HG02642 (cell line): ENCODE measurements around the gene SLC16A2.
"Not testable (repeated sequence)": the region's sequence is repeated elsewhere in the genome, so short reads cannot be mapped to it uniquely, and the experiment has no call there.

Experiments
- ATAC-seq: cut with Tn5 transposase; IDR thresholded peaks from one replicate; pipeline ENCODE4 v1.9.1; 2021; ENCODE audit warnings: mild to moderate bottlenecking; ENCODE audit not compliant: unreplicated experiment, poor library complexity

The SLC16A2 gene

GRCh38 chrX:74438764-74439163 lies 17.5 kb downstream of the SLC16A2 start:
- no peak for ATAC-seq

GRCh38 chrX:74445099-74445498 lies 23.8 kb downstream of the SLC16A2 start:
- no peak for ATAC-seq

GRCh38 chrX:74446876-74447275 lies 25.6 kb downstream of the SLC16A2 start:
- ATAC-seq, result no peak

- no peak for ATAC-seq
Observed at GRCh38 chrX:74448669-74449068, 27.4 kb downstream of the SLC16A2 start.

GRCh38 chrX:74449322-74449936 lies 28.1 kb downstream of the SLC16A2 start:
- no peak for ATAC-seq

GRCh38 chrX:74449937-74450330 lies 28.6 kb downstream of the SLC16A2 start:
- ATAC-seq, result no peak

- no peak for ATAC-seq
Observed at GRCh38 chrX:74450803-74451449, 29.6 kb downstream of the SLC16A2 start.

- ATAC-seq, result no peak
Observed at GRCh38 chrX:74451450-74452198, 30.3 kb downstream of the SLC16A2 start.

GRCh38 chrX:74452199-74452481 lies 30.8 kb downstream of the SLC16A2 start:
- no peak for ATAC-seq

GRCh38 chrX:74453178-74453577 lies 31.9 kb downstream of the SLC16A2 start:
- no peak for ATAC-seq

- not testable (repeated sequence) for ATAC-seq
Observed at GRCh38 chrX:74454233-74454632, 32.9 kb downstream of the SLC16A2 start.

- no peak for ATAC-seq
Observed at GRCh38 chrX:74458736-74459135, 37.4 kb downstream of the SLC16A2 start.

GRCh38 chrX:74461384-74461783 lies 40.1 kb downstream of the SLC16A2 start:
- ATAC-seq, result no peak

- no peak for ATAC-seq
Observed at GRCh38 chrX:74464722-74465121, 43.4 kb downstream of the SLC16A2 start.

GRCh38 chrX:74465424-74465823 lies 44.1 kb downstream of the SLC16A2 start:
- ATAC-seq, result no peak

GRCh38 chrX:74467656-74468055 lies 46.4 kb downstream of the SLC16A2 start:
- no peak for ATAC-seq

GRCh38 chrX:74473116-74473515 lies 51.8 kb downstream of the SLC16A2 start:
- ATAC-seq, result not testable (repeated sequence)

- no peak for ATAC-seq
Observed at GRCh38 chrX:74490247-74490646, 69.0 kb downstream of the SLC16A2 start.

GRCh38 chrX:74492720-74493201 lies 71.5 kb downstream of the SLC16A2 start:
- peak; percentile 43 for ATAC-seq

GRCh38 chrX:74493806-74494205 lies 72.5 kb downstream of the SLC16A2 start:
- ATAC-seq, result no peak

- ATAC-seq, result no peak
Observed at GRCh38 chrX:74498924-74499323, 77.6 kb downstream of the SLC16A2 start.

- no peak for ATAC-seq
Observed at GRCh38 chrX:74500067-74500466, 78.8 kb downstream of the SLC16A2 start.
